Measurements from ENCODE around the gene ZNF593OS. TPM values are rescaled to one million over a fixed set of nuclear protein-coding genes. Genes with fewer than 3 reads are reported as not detected.

Gene ZNF593OS
- total RNA-seq, 1 experiment from 2014 or later: not detected

DNA sequence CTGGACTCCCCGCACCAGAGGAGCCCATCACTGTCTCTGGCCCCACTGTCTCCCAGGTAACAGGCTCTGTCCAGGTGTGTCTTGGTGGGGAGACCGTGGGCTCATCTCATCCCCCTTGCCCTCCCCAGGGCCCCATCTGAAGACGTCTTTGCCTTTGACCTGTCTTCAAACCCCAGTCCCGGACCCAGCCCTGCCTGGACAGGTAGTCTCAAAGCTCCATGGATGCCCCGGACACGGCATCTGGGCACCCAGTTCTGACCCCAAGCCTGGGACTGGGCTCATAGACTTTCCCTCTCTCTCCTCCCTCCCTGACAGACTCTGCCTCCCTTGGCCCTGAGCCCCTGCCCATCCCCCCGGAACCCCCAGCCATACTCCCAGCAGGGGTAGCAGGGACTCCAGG lies 12.5 kb upstream of the ZNF593OS start:
- no peak for DNase-seq (ENCODE audit: low read depth)

DNA sequence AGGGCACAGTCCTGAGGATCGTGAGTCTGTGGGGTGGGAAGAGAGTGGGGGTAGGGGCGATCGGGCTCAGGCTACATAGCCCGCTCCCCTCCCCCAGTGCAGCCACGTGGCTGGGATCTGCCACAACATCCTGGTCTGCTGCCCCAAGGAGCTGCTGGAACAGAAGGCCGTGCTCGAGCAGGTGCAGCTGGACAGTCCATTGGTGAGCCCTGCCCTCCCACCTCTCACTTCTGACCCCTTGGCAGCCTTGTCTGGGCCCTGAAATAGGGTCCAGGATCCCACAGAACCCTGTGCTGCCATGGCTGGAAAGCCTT lies 10.7 kb upstream of the ZNF593OS start:
- DNase-seq (ENCODE audit: low read depth): no peak

DNA sequence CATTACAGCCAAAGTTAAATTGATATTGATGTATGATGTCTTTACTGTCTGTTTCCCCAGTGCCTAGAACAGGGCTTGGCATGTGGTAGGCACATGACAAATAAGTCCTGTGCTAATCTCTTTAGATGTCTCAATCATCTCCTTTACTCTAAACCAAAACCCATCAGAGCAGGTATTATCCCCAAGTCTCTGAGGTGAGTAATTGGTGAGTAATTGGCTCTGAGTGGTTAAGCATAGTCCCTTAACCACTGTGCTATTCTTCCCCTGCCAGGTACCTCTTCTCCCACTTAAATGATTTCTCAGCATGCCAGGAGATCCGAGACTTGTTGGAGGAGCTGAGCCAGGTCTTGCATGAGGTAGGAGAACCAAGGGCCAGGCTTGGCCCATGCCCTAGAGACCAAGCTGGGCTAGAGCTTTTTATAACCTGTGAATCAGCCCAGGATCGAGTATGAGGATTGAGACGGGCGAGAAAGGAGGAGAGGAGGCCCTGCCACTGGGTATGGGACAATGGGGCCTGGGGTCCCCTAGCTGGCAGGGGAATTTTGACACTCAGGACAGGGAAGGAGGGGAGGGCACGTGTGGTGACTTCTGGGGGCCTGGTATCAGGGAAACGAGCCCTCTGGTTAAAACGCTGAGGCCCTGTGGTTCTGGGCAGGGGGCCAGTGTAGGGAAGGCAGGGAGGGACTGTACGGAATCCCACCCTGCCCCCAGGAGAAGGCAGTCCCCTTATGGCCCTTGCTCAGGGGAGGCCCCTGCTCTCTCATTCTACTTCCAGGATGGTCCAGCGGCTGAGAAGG lies 10.2 kb upstream of the ZNF593OS start:
- DNase-seq (ENCODE audit: low read depth): no peak

DNA sequence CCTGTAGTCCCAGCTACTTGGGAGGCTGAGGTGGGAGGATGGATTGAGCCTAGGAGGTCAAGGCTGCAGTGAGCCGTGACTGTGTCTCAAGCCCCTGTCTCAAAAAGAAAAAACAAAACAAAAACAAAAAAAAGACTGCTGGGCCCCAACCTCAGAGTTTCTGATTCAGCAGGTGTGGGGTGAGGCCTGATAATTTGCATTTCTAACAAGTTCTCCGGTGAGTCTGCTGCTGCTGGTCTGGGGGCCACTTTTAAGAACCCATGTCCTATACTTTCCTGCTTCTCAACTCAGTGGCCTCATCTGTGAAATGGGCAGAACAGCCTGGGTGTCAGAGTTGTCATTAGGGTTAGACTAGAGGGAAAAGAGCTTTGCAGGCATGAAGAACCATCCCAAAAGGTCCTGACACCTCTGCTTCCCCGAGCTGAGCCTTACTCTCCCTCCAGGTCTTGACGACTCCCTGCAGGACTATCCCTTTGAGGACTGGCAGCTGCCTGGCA lies 8.4 kb upstream of the ZNF593OS start:
- DNase-seq (ENCODE audit: low read depth): no peak

DNA sequence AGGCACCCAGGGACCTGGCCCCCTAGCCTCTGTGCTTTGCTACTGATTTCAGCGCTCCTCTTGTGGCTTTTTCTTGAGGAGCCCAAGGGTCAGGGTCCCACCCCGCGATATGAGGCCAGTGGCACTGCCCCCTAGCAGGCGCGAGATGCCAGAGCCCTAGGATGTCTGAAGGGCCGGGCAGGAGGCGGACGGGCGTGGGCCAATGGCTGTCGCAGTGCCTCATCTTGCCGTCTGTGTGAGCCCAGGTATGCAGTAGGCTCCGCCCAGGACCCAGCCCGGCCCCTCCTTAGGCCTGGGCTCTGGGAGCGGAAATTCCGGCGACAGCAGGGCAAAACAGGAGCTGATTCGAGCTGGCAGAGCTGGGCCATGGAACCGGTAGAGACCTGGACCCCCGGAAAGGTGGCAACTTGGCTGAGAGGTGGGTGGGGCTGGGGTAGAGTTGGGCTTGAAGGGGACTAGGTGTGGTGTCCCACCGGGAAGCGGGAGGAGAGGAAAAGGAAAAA lies 5.6 kb upstream of the ZNF593OS start, which contains the start of gene CNKSR1:
Gene CNKSR1 (plus strand): TSS at position 310 of the 503 bp plus-strand sequence. CDS start 57 bp downstream, at position 367.
- DNase-seq (ENCODE audit: low read depth): no peak

DNA sequence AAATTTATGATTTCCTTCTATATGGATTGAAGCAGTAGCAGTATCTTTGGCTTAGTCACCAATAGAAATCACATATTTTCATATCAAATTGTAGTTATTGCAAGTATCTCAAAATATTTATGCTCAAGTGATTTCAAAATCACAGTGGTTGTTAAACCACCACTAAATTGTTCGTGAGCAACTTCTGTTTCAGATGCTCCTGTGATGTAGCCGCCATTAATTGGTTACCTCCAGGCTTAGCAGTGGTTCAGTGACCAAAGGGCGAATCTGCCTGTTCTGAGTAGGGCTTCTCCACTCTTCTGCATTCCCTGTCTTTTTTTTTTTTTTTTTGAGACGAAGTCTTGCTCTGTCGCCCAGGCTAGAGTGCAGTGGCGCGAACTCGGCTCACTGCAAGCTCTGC lies 3.7 kb upstream of the ZNF593OS start:
- DNase-seq (ENCODE audit: low read depth): no peak

DNA sequence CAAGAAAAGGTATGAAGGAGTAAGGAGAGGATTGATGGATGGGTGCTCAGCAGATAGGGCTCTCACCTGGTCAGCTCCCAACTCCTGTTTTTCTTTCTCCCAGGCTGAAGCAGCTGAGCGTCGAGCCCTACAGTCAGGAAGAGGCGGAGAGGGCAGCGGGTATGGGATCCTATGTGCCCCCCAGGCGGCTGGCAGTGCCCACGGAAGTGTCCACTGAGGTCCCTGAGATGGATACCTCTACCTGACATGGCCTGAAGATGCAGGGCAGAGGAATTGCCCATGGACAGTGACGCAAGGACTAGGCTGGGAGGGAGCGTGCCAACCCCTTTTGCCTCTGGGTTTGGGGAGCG lies 1.2 kb downstream of the ZNF593OS start:
- DNase-seq (ENCODE audit: low read depth): no peak

DNA sequence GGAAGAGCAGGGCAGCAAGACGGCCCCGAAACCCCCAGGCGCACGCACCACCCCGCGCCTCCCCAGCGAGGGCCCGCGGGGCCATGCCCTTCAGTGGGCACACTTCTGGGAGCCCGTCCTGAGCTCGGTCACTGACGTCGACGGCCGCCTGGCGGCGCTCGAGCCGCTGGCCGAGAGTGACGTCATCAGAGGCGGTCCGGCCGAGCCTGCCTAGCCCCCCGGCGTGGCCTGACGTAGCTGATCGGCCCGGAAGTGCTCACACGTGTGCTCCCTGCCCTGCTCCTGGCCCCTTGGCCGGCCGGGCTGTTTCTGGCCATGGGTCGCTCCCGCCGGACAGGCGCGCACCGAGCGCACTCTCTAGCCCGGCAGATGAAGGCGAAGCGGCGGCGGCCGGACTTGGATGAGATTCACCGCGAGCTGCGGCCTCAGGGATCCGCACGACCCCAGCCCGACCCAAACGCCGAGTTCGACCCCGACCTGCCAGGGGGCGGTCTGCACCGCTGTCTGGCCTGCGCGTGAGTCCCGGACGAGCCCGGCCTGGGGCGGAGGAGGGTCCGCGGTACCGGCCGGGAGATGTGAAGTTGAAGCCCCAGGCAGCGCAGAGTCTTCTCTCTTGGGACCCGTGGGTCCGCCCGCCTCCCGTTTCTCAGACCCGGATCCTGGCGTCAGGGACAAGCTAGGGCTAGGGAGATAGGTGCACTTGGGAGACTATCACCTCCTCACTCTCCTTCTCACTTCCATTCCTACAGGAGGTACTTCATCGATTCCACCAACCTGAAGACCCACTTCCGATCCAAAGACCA lies 1.8 kb downstream of the ZNF593OS start, which contains the start of gene ZNF593:
Gene ZNF593 (plus strand): TSS at position 240 of the 803 bp plus-strand sequence. CDS start 76 bp downstream, at position 316.
- DNase-seq (ENCODE audit: low read depth): peak; percentile 85

DNA sequence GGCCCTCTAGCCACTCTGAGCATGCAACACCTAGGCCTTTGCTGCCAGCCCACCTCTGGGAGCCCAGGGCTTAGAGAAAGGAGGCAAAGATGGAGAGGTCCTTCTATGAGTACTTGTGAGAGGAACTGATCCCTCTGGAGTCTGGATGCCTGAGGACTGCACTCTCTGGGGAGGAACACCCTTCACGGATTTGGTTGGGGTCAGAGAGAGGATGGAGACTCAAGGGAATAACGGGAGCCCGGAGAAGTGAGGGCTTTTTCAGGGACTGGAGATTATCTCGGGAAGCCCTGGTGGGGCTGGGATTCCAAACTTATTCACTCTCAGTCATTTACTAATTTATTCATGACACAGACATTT lies 2.5 kb downstream of the ZNF593OS start:
- DNase-seq (ENCODE audit: low read depth): no peak

DNA sequence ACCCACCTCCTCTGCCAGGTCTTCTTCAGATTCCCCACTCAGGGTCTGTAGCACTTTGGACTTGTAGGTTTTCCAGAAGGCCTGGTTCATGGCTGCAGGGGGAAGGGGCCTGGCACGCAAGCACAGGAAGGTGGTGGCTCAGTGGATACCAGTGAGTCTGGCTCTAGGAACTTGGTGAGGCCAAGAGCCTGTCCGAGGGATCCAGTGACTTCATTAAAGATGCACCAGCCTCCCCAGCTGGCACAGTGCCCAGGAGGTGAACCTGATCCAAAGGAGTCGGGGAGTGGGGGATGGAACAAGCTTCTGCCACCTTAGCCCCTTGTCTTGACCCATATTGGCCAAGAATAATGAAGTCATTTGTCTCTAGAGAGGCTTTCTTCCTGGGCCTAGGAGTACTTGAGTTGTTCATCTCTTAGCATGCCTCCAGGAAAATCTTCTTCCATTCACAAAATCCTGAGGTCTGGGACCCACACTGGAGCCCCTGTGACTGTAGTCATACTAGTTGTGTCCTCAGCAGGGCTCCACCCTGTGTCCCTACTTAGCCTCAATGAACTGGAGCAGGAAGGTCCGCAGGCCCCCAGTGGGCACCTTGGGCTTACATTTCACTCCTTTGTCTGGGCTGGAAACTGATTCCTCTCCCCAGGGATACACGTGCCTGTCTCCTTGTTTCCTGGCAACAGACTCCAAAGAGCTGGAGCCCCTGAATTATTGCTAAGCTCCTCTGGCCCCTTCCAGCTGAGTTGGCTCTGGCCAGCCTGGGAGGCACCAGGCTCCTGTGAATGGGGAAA lies 3.0 kb downstream of the ZNF593OS start, which contains the start of gene C1orf232:
Gene C1orf232 (minus strand): TSS at position 554 of the 788 bp plus-strand sequence. CDS start 464 bp downstream, at position 90.
- no peak for DNase-seq (ENCODE audit: low read depth)

DNA sequence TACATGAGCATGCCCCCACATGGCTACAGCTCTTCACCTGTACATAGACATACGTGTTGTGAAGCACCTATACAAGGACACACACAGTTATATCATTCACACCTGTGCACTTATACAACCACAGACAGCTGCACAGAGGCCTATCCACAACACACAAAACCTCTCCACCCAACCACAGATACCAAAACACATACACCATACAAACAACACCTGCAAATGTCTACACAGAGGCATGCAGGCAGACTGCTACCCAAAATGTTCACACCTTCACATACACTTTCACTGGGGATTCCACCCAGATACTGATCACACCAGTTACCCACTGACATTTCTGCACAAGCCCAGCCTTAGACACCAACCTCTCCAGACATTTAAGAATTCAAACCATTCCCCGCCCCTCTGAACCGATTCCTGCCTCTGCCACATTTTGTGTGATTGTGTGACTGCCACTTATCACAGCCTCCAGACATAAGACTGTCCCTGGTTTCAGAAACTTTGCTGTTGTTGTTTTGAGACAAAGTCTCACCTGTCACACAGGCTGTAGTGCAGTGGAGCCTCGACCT lies 4.8 kb downstream of the ZNF593OS start:
- no peak for DNase-seq (ENCODE audit: low read depth)

DNA sequence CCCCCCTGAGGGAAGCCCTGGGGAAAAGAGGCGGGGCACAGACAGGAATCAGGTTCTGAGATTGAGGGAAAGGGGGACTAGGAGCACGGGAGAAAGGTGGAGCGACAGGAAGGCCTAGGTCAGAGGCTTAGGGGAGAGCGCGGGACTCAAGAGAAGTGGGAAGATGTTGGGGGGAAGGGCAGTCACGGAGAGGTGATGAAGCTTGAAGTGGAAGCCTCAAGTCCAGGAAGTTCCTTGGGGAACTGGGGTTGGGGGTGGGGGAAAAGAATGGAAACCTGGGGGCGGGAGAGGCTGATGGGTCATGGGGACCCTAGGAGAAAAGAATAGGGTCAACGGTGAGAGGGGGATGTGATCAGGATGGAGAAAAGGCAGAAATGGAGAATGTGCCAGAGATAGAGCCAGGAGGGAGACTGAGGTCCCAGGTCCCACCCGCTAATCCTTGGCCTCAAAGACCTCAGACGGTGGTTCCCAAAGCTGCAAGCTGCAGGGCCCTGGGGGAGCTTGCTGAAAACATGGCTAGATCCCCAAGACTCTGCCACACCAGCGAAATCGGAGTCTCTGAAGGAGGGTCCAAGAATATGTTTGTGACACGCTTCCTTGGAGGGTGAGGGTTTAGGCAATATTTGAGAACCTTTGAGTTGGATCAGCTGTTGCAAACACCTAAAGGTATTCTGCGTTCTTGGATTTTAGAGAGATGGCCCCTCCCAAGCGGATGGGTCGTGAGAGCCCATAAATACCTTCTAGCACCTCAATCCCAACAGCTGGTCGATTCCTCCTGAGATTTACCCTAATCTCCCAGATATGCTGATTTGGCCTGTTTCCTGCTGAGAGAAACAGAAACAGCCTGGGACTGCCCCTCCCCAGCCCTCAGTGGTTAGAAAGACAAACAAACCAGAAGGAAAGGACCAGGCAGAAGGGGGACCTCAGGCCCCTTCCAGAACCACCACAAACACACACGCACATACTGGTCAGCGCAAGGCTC lies 6.5 kb downstream of the ZNF593OS start:
- peak; percentile 32 for DNase-seq (ENCODE audit: low read depth)

DNA sequence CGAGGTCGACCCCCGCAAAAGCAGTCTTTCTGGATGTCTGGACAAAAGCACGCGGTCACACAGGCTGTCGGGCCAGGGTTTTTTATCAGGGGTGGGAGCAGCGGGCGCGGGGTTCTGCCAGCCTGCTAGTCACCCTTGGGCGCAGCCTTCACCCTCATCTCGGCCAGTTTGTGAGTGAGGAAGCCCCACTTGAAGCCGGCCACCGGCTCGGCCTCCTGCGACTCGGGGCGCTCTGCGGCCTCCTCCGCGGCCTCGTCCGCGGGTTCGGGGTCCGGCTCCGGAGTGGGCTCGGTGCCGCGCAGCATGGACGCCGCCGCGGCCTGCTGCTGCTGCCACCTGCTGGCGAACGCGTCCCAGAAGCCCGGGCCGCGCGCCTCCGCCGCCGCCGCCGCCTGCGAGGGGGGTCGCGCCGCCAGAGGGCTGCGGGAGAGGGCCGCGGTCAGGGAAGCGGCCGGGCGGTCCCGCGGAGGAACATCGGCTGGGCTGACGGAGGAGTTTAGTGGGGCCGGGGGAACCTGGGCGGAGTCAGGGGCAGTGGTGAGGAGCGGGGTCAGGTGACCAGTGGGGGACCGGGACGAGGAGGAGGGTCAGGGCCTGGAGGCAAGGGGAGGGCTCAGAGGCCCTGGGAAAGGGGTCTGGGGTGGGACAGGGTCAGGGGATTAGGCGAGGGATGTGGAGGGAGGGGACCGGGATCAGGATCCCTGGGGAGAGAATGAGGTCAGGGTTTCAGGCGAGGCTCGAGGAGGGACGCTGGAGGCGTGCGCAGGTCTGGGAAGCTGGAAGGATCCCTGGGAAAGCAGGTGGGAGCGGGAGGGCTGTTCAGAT lies 7.4 kb downstream of the ZNF593OS start:
- no peak for DNase-seq (ENCODE audit: low read depth)

DNA sequence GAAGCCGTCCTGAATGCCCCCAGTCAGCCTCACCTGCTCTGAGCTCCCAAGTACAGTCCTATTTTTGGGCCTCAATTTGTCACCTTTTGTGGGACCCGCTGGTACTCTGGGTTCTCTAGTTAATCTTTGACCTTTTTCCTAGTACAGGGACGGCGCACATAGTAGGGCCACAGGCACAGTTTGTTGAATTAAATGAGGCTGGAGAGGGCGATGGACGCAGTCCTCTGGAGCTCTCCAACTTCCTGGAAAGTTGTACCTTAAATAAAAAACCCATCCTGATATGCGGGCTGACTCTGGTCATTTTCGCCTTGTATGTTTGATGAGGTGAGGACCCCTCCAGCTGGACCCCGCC lies 8.0 kb downstream of the ZNF593OS start:
- DNase-seq (ENCODE audit: low read depth): no peak

DNA sequence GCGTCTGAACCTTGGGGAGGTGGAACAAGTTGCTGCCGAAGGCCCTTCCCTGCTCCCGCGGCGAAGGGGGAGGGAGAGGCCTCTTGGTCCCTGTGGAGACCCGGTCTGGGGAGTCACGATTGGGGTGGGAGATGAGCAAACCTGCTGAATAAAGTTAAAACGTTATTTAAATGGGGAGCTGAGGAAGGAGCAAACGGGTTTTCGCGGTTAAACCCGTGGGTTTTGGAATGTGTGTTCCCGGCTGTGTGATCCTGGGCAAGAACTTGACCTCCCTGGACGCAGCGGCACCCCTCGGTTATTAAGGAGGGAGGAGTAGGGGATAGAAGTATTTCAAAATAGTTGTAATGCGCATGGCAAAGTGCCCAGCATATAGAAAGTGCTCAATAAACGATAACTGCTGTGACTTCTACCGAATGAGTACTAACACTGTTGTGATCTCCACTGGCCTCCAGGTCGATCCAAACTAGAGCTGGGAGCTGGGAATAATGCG lies 9.4 kb downstream of the ZNF593OS start:
- DNase-seq (ENCODE audit: low read depth): no peak

DNA sequence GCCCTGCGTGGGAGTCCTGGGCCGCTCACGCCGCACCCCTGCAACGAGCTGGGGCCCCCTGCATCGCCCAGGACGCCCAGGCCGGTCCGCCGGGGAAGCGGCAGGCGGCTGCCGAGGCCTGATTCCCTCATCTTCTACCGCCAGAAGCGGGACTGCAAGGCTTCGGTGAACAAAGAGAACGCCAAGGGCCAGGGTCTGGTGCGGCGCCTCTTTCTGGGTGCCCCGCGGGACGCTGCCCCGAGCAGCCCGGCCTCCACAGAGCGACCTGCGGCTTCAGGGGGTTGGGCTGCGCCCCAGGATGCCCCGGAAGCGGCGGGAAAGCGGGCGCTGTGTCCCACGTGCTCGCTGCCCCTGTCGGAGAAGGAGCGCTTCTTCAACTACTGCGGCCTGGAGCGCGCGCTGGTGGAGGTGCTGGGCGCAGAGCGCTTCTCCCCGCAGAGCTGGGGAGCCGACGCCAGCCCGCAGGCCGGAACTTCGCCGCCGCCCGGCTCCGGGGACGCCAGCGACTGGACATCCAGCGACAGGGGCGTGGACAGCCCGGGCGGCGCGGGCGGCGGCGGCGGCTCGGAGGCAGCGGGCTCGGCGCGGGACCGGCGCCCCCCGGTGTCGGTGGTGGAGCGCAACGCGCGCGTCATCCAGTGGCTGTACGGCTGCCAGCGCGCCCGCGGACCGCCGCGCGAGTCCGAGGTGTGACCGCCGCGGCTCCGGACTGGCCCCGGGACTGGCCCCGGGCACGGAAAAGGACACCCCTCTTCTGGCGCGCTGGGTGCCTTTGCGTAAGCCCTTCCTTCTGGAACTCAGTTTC lies 10.0 kb downstream of the ZNF593OS start:
- peak; percentile 24 for DNase-seq (ENCODE audit: low read depth)

DNA sequence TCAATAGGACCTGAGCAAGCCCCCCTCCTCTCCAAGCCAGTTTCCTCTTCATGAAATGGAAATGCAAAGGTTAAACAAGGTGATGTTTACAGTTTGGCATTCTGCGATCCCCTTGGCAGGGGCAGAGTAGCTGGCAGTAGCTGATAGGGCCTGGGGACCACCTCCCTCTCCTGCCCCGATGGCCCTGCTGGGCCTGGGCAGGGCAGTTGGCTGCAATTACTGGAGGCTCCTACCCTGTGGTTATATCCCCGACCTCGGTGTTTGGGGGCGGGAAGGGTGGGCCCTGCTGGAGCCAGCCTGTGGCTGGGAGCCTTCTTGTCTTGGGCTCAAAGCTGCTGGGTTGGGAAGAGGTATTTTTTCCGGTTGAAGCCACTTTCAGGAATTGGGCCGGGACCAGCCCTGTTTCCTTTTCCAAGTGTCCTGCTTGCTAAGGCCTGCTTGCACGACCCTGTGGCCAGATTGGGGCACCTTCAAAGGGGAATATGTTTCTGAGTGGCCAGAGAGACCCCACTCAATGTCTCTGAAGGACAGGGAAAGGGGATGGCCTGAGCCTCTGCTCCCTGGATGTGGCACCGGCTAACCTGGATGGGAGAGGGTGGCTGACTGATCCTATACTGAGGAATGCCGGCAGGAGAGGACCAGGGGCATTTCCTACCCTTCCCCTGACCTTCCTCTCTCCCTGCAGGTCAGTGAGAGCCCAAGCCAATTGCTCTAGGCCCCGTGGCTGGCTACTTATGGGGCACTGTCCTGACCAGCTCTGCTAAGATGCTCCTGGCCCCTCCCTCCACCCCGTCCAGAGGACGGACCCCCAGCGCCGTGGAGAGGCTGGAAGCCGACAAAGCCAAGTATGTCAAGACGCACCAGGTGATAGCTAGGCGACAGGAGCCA lies 10.9 kb downstream of the ZNF593OS start:
- no peak for DNase-seq (ENCODE audit: low read depth)

Measured in LHCN-M2 (cell line).